Adipocyte (in vitro differentiated cells): ENCODE measurements around the gene MPND.

Experiments
- DNase-seq: peaks from one replicate; pipeline ENCODE4 v3.0.0-alpha.2; 2015; ENCODE audit warnings: low read depth
- H3K27me3 ChIP-seq: replicated peaks from 2 replicates; pipeline ENCODE4 v1.7.0; 2013; ENCODE audit warnings: mild to moderate bottlenecking, low read length, moderate library complexity; ENCODE audit not compliant: control insufficient read depth, insufficient read depth
- H3K36me3 ChIP-seq: 2 replicates; pipeline ENCODE4 v1.7.0; 2013; ENCODE audit warnings: low read length, mild to moderate bottlenecking, moderate library complexity; ENCODE audit not compliant: control insufficient read depth, insufficient read depth, severe bottlenecking
- H3K4me1 ChIP-seq: 2 replicates; pipeline ENCODE4 v1.7.0; 2013; ENCODE audit warnings: mild to moderate bottlenecking, low read length, moderate library complexity; ENCODE audit not compliant: control insufficient read depth, insufficient read depth
- H3K4me3 ChIP-seq: 2 replicates; pipeline ENCODE4 v1.7.0; 2013; ENCODE audit warnings: mild to moderate bottlenecking, low read length, moderate library complexity
- H3K9ac ChIP-seq: 2 replicates; pipeline ENCODE4 v1.7.0; 2013; ENCODE audit warnings: mild to moderate bottlenecking, low read length, moderate library complexity
- H3K9me3 ChIP-seq: 2 replicates; pipeline ENCODE4 v1.7.0; 2013; ENCODE audit warnings: mild to moderate bottlenecking, low read length, moderate library complexity; ENCODE audit not compliant: control insufficient read depth

MPND gene

GRCh38 chr19:4354897-4355296 is 11.5 kb downstream of the MPND start:
- Histone ChIP-seq H3K4me1 (no peaks in the 10 kb centered on the region), H3K36me3 (peaks cover 7% of the 10 kb centered on the region), H3K9me3 (no peaks in the 10 kb centered on the region), H3K9ac (no peak overlapping the region), H3K27me3 (no peaks in the 10 kb centered on the region), H3K4me3 (no peak overlapping the region)
- no peak for DNase-seq

DNA sequence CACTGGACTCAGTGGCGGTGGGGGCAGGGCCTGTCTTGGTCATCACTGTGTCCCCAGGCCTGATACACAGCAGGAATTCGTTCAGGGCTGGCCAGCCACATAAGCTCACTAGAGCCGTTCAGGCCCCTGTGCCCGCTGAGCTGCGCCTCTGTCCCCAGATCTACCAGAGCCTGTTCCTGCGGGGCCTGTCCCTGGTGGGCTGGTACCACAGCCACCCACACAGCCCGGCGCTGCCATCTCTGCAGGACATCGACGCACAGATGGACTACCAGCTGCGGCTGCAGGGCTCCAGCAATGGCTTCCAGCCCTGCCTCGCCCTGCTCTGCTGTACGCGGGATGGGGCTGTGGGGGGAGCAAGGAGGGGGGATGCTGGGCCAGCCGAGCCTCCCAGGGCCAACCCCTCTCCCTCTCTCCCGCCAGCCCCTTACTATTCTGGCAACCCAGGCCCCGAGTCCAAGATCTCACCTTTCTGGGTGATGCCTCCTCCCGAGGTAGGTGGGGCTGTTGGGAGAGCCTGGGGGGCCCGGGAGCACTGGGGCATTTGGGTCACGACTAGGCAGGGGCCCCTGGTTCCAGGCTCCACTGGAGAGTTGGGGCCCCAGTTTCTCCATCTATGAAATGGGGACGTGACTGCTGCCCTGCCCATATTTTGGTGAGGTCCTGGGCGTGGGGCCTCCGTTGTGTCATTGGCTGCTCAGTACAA is 13.9 kb downstream of the MPND start:
- Histone ChIP-seq H3K9me3 (no peaks in the 10 kb centered on the region), H3K27me3 (no peaks in the 10 kb centered on the region), H3K4me3 (no peak overlapping the region), H3K36me3 (peaks cover 30% of the 10 kb centered on the region), H3K4me1 (no peaks in the 10 kb centered on the region), H3K9ac (no peak overlapping the region)
- DNase-seq = no peak

- Histone ChIP-seq H3K4me1 (no peaks in the 10 kb centered on the region), H3K27me3 (no peaks in the 10 kb centered on the region), H3K4me3 (no peak overlapping the region), H3K36me3 (peaks cover 37% of the 10 kb centered on the region), H3K9me3 (no peaks in the 10 kb centered on the region), H3K9ac (no peak overlapping the region)
- DNase-seq = no peak
Measured at GRCh38 chr19:4357921-4358326, 14.6 kb downstream of the MPND start.

DNA sequence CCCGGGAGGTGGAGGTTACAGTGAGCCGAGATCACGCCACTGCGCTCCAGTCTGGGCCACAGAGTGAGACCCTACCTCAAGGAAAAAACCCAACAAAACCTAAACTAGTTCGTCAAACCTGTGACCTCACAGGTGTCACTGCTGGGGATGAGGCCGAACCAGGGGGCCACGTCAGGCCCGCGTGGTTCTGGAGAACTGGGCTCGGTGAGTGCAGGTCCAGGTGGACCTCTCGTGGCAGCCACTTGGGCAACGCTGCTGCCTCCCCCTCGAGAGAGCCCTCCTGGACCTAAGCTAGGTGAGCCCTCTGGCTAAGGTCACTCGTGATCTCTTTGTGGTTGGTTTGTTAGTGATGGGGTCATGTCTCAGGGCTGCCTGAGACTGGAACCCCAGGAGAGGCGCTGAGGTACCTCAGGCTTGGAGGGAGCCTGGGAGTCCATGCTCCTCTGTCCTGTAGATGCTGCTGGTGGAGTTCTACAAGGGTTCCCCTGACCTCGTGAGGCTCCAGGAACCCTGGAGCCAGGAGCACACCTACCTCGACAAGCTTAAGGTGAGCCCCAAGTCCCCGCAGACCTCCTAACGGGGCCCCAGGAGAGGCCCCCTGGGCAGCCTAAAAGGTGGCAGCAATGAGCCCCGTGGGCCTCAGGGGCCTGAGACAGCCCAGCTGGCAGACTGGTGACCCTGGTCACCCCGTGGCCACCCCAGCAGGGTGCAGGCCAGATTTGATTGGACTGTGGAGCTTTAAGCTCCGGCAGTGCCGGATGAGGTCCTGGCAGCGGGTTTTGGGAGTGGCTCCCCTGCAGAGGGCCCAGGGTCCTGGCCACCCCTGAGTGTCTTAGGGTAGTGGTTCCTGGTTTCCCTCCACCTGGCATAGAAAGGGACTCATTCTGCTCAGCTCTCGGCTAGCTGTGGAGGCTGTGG is 15.6 kb downstream of the MPND start:
- no peak for DNase-seq
- Histone ChIP-seq H3K4me3 (no peak overlapping the region), H3K9me3 (no peaks in the 10 kb centered on the region), H3K4me1 (no peaks in the 10 kb centered on the region), H3K9ac (no peak overlapping the region), H3K36me3 (peaks cover 47% of the 10 kb centered on the region), H3K27me3 (no peaks in the 10 kb centered on the region)

DNA sequence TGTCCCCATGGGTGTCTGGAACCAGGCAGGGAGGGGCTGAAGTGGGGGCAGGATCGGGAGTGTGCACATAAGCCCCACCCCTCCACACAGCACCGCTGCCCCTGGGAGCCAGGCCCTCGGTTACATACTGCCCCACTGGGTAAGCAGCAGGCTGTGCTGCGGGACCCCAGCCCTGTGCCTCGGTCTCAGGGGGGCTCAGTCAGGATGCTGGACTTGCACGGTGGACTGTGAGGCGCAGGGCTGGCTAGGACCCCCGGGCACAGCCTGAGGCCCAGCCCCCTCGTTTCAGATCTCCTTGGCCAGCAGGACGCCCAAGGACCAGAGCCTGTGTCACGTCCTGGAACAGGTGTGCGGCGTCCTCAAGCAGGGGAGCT is 16.3 kb downstream of the MPND start:
- Histone ChIP-seq H3K36me3 (peaks cover 52% of the 10 kb centered on the region), H3K9ac (no peak overlapping the region), H3K27me3 (no peaks in the 10 kb centered on the region), H3K9me3 (no peaks in the 10 kb centered on the region), H3K4me3 (no peak overlapping the region), H3K4me1 (no peaks in the 10 kb centered on the region)
- no peak for DNase-seq

DNA sequence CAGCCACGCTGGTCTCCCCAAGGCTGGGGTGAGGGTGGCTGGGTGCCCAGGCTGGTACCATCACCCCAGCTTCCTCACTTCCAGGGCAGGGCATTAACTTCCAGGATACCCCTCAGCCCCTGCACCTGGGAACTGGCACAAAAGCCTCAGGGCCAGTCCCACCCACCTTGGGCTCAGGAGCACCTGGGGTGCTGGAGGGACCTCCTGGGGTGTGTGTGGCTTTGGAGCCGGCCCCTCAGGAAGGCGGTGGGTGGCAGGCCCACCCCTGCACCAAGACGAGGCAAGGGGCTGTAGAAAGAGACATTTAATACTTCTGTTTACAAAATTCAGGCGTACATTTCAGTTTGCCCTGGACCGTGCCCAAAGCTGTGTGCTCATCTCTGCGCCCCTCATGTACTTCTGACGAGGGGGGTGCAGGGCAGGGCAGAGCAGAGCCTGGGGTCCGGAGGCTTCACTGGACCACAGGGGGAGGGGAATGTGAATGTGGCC is 16.8 kb downstream of the MPND start:
- Histone ChIP-seq H3K36me3 (peaks cover 55% of the 10 kb centered on the region), H3K9me3 (no peaks in the 10 kb centered on the region), H3K9ac (no peak overlapping the region), H3K27me3 (no peaks in the 10 kb centered on the region), H3K4me1 (no peaks in the 10 kb centered on the region), H3K4me3 (no peak overlapping the region)
- no peak for DNase-seq

GRCh38 chr19:4360641-4361151 is 17.3 kb downstream of the MPND start:
- no peak overlapping the region for H3K4me3 ChIP-seq
- DNase-seq = no peak
- peaks cover 61% of the 10 kb centered on the region for H3K36me3 ChIP-seq
- no peaks in the 10 kb centered on the region for H3K4me1 ChIP-seq
- no peaks in the 10 kb centered on the region for H3K9me3 ChIP-seq
- no peaks in the 10 kb centered on the region for H3K27me3 ChIP-seq
- no peak overlapping the region for H3K9ac ChIP-seq

GRCh38 chr19:4361152-4362046 is 18.0 kb downstream of the MPND start:
- no peak overlapping the region for H3K4me3 ChIP-seq
- H3K36me3 ChIP-seq = peaks cover 68% of the 10 kb centered on the region
- no peak overlapping the region for H3K9ac ChIP-seq
- DNase-seq = no peak
- no peaks in the 10 kb centered on the region for H3K4me1 ChIP-seq
- H3K9me3 ChIP-seq = no peaks in the 10 kb centered on the region
- no peaks in the 10 kb centered on the region for H3K27me3 ChIP-seq

GRCh38 chr19:4362101-4362828 is 18.9 kb downstream of the MPND start:
- H3K9me3 ChIP-seq = no peaks in the 10 kb centered on the region
- H3K36me3 ChIP-seq = peaks cover 71% of the 10 kb centered on the region
- no peak for DNase-seq

GRCh38 chr19:4362831-4363545 is 19.6 kb downstream of the MPND start:
- Histone ChIP-seq H3K4me1 (peaks cover 7% of the 10 kb centered on the region), H3K27me3 (no peaks in the 10 kb centered on the region), H3K9me3 (no peaks in the 10 kb centered on the region), H3K9ac (no peak overlapping the region), H3K4me3 (no peak overlapping the region), H3K36me3 (peaks cover 71% of the 10 kb centered on the region)
- DNase-seq = no peak

More at GRCh38 chr19:4362101-4362828, 18.9 kb downstream of the MPND start:
- Histone ChIP-seq H3K9ac (no peak overlapping the region), H3K4me3 (no peak overlapping the region), H3K4me1 (no peaks in the 10 kb centered on the region), H3K27me3 (no peaks in the 10 kb centered on the region)
